Activated T-cell treated with anti-CD3 and anti-CD28 coated beads for 4 hours (primary cell): ENCODE results near the gene ZNF283.
"Not testable (repeated sequence)": the region's sequence is repeated elsewhere in the genome, so short reads cannot be mapped to it uniquely, and the experiment has no call there.

Experiments used
- DNase-seq: peaks from one replicate; pipeline ENCODE4 v3.0.0-alpha.2; 2020

Gene ZNF283

GRCh38 chr19:43802216-43802951 lies 24.7 kb upstream of the ZNF283 start, which contains the start of gene LYPD5:
LYPD5 (minus strand) TSS chr19:43802447; CDS start chr19:43802380, 67 bp downstream.
- DNase-seq: no peak

- no peak for DNase-seq
Observed at GRCh38 chr19:43804432-43804831, 22.7 kb upstream of the ZNF283 start.

- DNase-seq: not testable (repeated sequence)
Observed at GRCh38 chr19:43806401-43806800, 20.7 kb upstream of the ZNF283 start.

- no peak for DNase-seq
Observed at GRCh38 chr19:43806848-43807247, 20.3 kb upstream of the ZNF283 start.

GRCh38 chr19:43807651-43808050 lies 19.5 kb upstream of the ZNF283 start:
- DNase-seq: no peak

GRCh38 chr19:43809762-43810696 lies 17.1 kb upstream of the ZNF283 start:
- DNase-seq: no peak

- DNase-seq: no peak
Observed at GRCh38 chr19:43811837-43812236, 15.3 kb upstream of the ZNF283 start.

- no peak for DNase-seq
Observed at GRCh38 chr19:43812259-43812658, 14.9 kb upstream of the ZNF283 start.

- DNase-seq: no peak
Observed at GRCh38 chr19:43812688-43813087, 14.4 kb upstream of the ZNF283 start.

- DNase-seq: no peak
Observed at GRCh38 chr19:43814663-43815352, 12.3 kb upstream of the ZNF283 start.

GRCh38 chr19:43817454-43817853 lies 9.7 kb upstream of the ZNF283 start:
- DNase-seq: not testable (repeated sequence)

- no peak for DNase-seq
Observed at GRCh38 chr19:43818500-43818899, 8.6 kb upstream of the ZNF283 start.

GRCh38 chr19:43820098-43820883 lies 6.8 kb upstream of the ZNF283 start:
- DNase-seq: peak; percentile 7

- no peak for DNase-seq
Observed at GRCh38 chr19:43820884-43821215, 6.3 kb upstream of the ZNF283 start.

- DNase-seq: not testable (repeated sequence)
Observed at GRCh38 chr19:43823856-43824255, 3.3 kb upstream of the ZNF283 start.

- DNase-seq: not testable (repeated sequence)
Observed at GRCh38 chr19:43824572-43824971, 2.5 kb upstream of the ZNF283 start.

GRCh38 chr19:43839139-43839538 lies 12.0 kb downstream of the ZNF283 start:
- no peak for DNase-seq

GRCh38 chr19:43842007-43842406 lies 14.9 kb downstream of the ZNF283 start:
- no peak for DNase-seq

GRCh38 chr19:43847246-43847645 lies 20.1 kb downstream of the ZNF283 start:
- DNase-seq: no peak

- DNase-seq: no peak
Observed at GRCh38 chr19:43847884-43848283, 20.8 kb downstream of the ZNF283 start.

GRCh38 chr19:43848821-43849220 lies 21.7 kb downstream of the ZNF283 start:
- DNase-seq: no peak

- no peak for DNase-seq
Observed at GRCh38 chr19:43858174-43858573, 31.1 kb downstream of the ZNF283 start.

GRCh38 chr19:43866923-43867322 lies 39.8 kb downstream of the ZNF283 start:
- not testable (repeated sequence) for DNase-seq
